HG02571 (cell line): ENCODE results near the gene TMEM87A.
"Not testable (repeated sequence)": the region's sequence is repeated elsewhere in the genome, so short reads cannot be mapped to it uniquely, and the experiment has no call there.

Source experiments
- ATAC-seq: cut with Tn5 transposase; IDR thresholded peaks from one replicate; pipeline ENCODE4 v1.9.1; 2021; ENCODE audit warnings: mild to moderate bottlenecking, moderate library complexity; ENCODE audit not compliant: unreplicated experiment

The TMEM87A gene

GRCh38 chr15:42272939-42273899 lies at the start of gene TMEM87A, which contains the start of gene GANC:
TMEM87A (minus strand) TSS chr15:42273433; CDS start chr15:42273398, 35 bp downstream.
GANC (plus strand) TSS chr15:42273201; CDS start chr15:42274482, 1,281 bp downstream.
- peak; percentile 90 for ATAC-seq

- ATAC-seq = no peak
These were observed 46.0 kb upstream of the TMEM87A start for GRCh38 chr15:42319206-42319605.

GRCh38 chr15:42316282-42316805 lies 43.1 kb upstream of the TMEM87A start:
- not testable (repeated sequence) for ATAC-seq

GRCh38 chr15:42315521-42315920 lies 42.3 kb upstream of the TMEM87A start:
- ATAC-seq = no peak

- ATAC-seq = no peak
These were observed 41.6 kb upstream of the TMEM87A start for GRCh38 chr15:42314818-42315217.

GRCh38 chr15:42313463-42313862 lies 40.2 kb upstream of the TMEM87A start:
- ATAC-seq = no peak

- ATAC-seq = no peak
These were observed 33.4 kb upstream of the TMEM87A start for GRCh38 chr15:42306681-42307080.

GRCh38 chr15:42301004-42301403 lies 27.8 kb upstream of the TMEM87A start:
- not testable (repeated sequence) for ATAC-seq

GRCh38 chr15:42289166-42289565 lies 15.9 kb upstream of the TMEM87A start:
- ATAC-seq = no peak

- ATAC-seq = no peak
These were observed 14.7 kb upstream of the TMEM87A start for GRCh38 chr15:42287931-42288330.

- no peak for ATAC-seq
These were observed 13.3 kb upstream of the TMEM87A start for GRCh38 chr15:42286445-42287029.

GRCh38 chr15:42285034-42285433 lies 11.8 kb upstream of the TMEM87A start:
- ATAC-seq = no peak

GRCh38 chr15:42284551-42284950 lies 11.3 kb upstream of the TMEM87A start:
- ATAC-seq = no peak

GRCh38 chr15:42283671-42284070 lies 10.4 kb upstream of the TMEM87A start:
- no peak for ATAC-seq

- no peak for ATAC-seq
These were observed 9.7 kb upstream of the TMEM87A start for GRCh38 chr15:42282926-42283325.

- ATAC-seq = no peak
These were observed 9.1 kb upstream of the TMEM87A start for GRCh38 chr15:42282344-42282743.

- ATAC-seq = no peak
These were observed 6.0 kb upstream of the TMEM87A start for GRCh38 chr15:42279234-42279723.

- ATAC-seq = no peak
These were observed 3.5 kb upstream of the TMEM87A start for GRCh38 chr15:42276762-42277161.

- ATAC-seq = no peak
These were observed 2.7 kb upstream of the TMEM87A start for GRCh38 chr15:42275780-42276391.

- no peak for ATAC-seq
These were observed 1.4 kb upstream of the TMEM87A start for GRCh38 chr15:42274702-42274989.
